ENCODE data around the gene ATE1.
A peak's percentile ranks its signal among the peaks of the same experiment; 100 is the strongest.

GRCh38 chr10:121956111-121957061, 28.6 kb upstream of the ATE1 start:
- TF ChIP-seq CTCF (IDR thresholded peaks at IDR 0.05; ENCODE audit: extremely low read depth in 1 of 2, insufficient read depth in 1 of 2, low read depth in 1 of 2, low read length in 2 of 2) (no peak), POLR2AphosphoS5 (IDR thresholded peaks at IDR 0.05; ENCODE audit: insufficient read depth, low read depth, low read length) (peak; percentile 54), POLR2A (IDR thresholded peaks at IDR 0.05; ENCODE audit: low read depth, low read length) (no peak), EZH2 (IDR thresholded peaks at IDR 0.05; ENCODE audit: borderline replicate concordance, low read depth, low read length, severe bottlenecking) (no peak), MAX (IDR thresholded peaks at IDR 0.05; ENCODE audit: insufficient read depth, insufficient read length) (no peak)
